SHP77 treated with DMSO at 0.1 percent for 48 hours (cell line): Measurements from ENCODE around the gene CNDP2.
"Not testable (repeated sequence)": the region's sequence is repeated elsewhere in the genome, so short reads cannot be mapped to it uniquely, and the experiment has no call there.

ENCODE experiments used
- DNase-seq: peaks from one replicate; lab custom pipeline; 2025; lab: John Stamatoyannopoulos, UW

CNDP2 gene

DNA sequence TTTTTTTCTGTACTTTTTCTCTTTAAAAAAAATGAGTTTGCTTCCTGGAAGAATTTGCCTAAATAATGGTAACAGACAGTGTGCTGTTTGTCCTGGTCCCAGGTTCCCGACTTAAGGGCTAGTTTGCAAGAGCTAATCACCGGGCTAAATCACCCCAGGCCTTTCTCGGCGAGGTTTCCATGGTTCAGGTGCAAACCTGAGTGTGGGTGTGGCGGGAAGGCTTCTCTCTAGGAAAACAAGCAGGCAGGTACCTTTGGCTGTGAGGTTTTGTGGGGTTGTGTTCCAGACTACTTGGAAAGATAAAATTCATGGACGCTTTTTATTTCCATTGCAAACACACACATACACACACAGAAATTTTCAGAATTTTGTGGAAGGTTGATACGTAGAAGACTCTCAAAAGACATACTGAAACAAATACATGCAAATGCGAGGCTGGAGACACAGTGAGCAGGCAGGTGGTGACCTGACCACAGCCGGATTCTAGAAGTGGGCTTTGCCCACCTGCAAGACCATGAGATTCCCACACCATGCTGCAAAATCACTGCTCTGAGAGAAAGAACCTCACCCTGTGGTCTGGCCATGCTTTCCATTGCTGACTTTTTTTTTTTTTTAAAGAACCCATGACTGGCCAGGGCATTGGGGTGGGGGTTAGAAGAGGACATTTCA is 39.0 kb downstream of the CNDP2 start:
- no peak for DNase-seq

- no peak for DNase-seq
Measured at GRCh38 chr18:74539289-74539688, 43.1 kb downstream of the CNDP2 start.

DNA sequence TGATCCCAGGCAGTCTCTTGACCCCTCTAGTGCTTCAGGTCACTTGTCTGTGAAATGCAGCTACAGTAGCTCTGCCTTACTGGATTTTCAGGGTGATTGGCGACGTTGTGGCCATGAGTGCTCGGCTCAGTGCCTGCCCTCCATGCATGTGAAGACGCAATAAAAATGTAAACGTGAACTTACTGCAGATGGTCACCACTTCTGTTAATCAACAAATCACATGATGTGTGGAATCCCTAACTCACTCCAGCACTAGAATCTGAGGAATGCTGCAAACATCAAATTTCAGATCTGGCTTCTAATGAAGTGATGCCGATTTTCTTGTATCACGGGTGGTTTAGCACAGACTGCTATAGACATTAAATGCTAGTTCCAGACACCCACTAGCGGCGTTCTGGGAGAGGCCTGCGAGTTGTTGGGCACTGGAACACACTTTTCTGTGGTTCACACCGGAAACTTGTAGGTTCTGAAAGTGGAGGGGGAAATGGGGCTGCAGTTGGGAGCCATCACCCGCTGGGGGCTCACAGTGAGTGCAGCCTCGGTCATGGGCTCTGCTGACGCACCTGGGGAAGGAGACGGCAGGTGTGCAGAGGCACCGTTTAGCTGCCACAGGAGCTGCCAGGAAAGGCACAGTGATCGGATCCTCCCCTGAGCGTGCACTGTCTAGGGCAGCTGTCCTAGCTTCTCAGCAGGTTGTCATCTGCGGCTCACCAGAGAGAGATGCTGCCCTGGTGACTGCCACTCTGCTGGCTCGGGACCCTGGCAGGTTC is 44.7 kb downstream of the CNDP2 start:
- DNase-seq = no peak

DNA sequence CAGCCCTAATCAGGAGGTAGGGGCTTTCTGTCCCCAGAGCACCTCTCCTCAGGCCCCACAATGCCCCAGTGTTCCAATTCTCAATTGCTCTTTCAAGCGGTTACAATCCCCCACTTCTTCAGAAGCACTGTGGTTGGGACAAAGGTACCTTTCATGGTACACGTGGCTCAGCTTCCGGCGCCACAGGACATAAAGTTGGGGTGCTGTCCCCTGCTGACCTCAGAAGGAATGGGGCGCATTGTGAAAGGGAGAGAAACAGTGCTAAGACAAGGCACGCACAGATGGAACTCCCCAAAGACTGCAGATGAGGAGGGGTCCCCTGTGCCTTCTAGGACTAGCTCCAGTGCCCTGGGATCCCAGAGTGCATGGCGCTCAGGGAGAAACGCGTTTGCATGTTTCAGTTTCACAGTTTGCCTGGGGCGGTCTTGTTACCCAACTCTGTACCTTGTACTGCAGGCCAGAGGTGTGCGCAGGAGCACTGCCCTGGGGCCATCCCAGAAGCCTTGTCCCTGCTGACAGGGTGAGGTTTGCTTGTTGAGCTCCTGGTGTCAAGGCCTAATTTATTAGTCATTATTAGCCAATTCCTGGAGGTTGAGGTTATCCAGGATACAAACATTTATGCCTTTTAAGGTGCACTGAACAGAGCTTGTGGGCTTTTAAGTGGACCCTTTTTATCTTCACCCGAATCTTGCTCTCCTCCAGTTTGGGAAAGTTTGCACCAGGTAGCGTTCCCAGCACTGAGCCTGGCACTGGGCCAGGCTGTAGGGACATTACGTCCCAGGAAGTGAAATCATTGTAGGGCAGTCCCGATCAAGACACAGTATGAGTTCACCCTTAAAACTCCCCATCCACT is 45.8 kb downstream of the CNDP2 start:
- no peak for DNase-seq

GRCh38 chr18:74544898-74545297 is 48.7 kb downstream of the CNDP2 start:
- no peak for DNase-seq

- DNase-seq = no peak
Measured at GRCh38 chr18:74546007-74546406, 49.8 kb downstream of the CNDP2 start.

DNA sequence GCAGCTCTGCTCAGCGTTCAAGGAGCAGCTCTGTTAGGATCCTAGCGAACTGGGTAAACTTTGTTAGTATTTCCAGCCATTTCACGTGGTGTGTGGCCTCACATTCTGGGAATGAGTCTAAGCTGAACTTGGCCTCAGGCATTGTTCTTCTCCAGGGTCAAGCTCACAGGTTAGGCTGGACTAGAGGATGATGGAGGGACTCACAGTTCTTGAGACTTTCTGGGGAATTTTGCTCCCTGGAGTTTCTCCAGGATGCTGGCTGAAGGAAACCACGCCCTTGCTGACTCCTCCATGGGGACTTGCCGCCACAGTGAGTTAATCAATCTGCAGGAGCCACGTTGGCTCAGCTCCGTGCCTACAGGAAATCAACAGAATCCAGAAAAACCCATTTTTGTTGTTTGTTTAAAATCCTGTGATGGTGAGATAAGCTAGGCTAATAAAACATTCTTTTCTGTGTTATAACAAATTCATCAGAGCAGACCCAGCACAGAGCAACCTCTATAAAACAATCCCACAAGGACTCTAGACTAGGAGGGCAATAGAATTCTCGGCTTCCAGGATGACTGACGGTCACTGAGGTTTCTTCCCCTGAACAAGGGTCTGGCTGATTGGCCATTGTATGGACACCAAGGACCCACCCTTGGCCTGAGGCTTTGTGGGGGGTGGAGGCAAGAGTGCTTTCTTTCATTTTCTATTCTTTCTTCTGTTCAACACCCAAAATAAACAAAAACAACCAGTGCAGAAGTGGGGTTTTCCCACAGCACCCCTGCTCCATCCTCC is 50.8 kb downstream of the CNDP2 start:
- no peak for DNase-seq

DNA sequence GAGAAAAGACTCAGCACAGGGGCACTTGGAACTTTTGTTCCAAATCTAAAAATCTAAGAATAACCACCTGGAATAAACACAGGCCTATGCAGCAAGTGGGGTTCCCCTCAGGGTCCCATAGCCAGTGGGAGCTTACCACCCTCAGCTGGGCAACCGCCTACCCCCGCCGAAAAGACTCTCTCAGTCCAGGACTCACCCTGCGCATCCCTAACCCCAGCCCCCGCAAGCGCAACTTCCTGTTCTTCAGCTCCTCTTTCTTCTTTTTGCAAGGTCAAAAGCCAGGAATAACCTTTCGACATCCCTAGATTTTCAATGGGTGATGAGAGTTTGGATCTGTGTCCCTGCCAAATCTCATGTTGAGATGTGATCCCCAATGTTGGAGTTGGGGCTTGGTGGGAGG is 51.7 kb downstream of the CNDP2 start:
- DNase-seq = no peak

DNA sequence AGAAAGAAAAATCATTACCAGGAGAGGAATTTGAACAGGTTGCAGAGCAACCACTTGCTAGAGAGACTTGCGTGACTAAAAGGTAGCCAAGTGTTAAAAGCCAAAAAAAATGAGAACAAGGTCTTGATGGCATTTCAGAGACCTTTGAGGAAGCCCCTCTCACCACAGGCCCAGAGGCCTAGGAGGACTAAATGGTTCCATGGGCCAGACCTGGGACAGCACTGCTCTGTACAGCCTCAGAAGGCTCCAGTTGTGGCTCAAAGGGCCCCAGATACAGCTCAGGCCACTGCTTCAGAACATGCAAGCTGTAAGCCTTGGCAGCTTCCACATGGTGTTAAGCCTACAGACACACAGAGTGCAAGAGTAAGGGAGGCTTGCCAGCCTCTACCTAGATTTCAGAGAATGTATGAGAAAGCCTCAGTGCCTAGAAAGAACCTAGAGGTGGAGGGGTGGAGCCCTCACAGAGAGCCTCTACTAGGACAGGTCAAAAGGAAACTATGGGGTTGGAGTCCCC is 53.5 kb downstream of the CNDP2 start:
- DNase-seq = no peak

- DNase-seq = no peak
Measured at GRCh38 chr18:74550886-74551285, 54.7 kb downstream of the CNDP2 start.

DNA sequence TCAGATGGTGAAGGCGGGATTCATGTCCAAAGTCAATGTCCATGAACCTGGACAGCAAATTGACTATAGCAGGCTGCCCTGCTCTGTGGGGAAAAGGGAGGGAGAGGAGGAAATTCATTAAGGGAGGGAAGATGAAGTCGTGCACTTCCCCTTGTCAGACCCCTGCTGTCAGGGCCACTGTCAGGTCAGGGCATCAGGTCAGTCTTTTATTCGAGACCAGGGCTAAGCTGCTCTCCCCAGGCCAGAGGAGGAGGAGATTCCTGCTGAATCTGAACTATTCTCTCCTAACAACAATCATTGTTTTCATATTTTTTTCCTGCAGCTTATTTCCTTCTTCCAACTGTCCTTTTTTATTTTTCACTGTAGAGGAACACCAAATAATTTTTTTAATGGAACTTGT is 55.3 kb downstream of the CNDP2 start:
- no peak for DNase-seq

- peak; percentile 68 for DNase-seq
Measured at GRCh38 chr18:74551936-74552555, 55.9 kb downstream of the CNDP2 start.

DNA sequence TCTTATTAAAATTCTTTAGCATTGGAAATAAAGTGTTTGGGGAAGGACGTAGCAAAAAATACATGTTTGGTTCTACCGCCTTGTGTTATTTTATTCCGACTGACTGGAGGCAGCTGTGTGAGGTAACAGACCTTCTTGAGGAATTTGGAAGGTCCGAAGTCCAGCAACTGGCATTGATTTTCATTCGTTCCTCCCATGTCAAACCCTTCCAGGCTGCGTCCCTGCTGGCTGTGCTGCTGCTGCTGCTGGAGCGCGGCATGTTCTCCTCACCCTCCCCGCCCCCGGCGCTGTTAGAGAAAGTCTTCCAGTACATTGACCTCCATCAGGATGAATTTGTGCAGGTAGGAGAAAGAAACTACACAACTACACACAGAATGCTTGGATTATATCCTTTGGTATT is 60.0 kb downstream of the CNDP2 start:
- DNase-seq = no peak

DNA sequence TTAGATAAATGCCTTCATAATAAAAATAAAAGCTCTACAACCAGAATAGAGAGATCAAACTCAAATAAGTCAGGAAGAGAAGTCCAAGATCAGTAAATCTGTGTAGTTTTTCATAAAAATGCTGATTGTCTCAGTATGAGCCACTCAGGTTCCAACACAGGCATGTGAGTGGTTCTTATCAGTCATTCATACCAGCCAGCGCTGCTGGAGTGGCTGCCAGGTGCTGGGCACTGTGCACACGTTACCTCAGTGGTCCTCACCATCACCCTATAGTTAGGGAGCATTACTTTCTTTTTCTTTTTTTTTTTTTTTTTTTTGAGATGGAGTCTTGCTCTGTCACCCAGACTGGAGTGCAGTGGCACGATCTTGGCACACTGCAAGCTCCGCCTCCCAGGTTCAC is 61.9 kb downstream of the CNDP2 start:
- DNase-seq = no peak

- DNase-seq = no peak
Measured at GRCh38 chr18:74562131-74562730, 66.1 kb downstream of the CNDP2 start.

- no peak for DNase-seq
Measured at GRCh38 chr18:74562775-74563174, 66.6 kb downstream of the CNDP2 start.

DNA sequence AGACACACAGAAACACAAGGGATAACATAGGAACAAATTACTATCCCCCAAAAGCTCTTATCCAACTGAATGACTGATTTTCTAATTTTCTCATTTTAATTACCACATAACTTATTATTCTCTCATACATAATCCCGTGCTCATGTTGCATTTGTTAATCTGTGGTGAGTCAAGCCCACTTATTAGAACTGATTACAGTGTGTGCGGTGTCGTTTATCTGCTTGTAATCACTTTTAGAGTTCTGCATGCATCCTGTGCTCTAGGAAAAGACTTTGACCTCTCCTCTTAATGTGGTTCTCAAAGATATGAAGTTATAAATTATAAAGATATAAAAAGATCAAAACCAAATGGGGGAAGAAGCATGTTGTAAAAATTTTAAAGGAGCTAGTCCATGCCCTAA is 67.8 kb downstream of the CNDP2 start:
- DNase-seq = no peak

- not testable (repeated sequence) for DNase-seq
Measured at GRCh38 chr18:74565164-74565563, 69.0 kb downstream of the CNDP2 start.

GRCh38 chr18:74565993-74566392 is 69.8 kb downstream of the CNDP2 start:
- DNase-seq = not testable (repeated sequence)

DNA sequence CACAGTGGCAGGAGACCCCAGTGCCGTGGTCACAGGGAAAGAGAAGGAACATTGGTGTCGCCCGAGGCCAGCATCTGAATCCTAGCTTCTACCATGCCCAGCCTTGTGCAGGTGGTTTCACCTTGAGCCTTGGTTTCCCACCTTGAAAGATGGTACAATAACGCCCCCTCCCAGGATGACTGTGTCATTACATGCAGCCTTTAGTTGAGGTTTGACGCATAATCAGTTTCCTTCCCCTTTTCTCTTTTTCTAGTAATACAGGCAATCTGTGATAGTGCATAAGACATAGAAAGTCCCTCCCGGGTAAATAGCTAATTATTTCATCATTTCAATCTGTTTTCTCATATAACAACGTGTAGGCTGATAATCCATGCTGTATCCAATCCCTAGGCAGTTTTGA is 71.7 kb downstream of the CNDP2 start:
- DNase-seq = no peak

- DNase-seq = no peak
Measured at GRCh38 chr18:74569401-74569800, 73.2 kb downstream of the CNDP2 start.
